ENCODE results near the gene STK38L.
A peak's percentile ranks its signal among the peaks of the same experiment; 100 is the strongest.

STK38L gene

DNA sequence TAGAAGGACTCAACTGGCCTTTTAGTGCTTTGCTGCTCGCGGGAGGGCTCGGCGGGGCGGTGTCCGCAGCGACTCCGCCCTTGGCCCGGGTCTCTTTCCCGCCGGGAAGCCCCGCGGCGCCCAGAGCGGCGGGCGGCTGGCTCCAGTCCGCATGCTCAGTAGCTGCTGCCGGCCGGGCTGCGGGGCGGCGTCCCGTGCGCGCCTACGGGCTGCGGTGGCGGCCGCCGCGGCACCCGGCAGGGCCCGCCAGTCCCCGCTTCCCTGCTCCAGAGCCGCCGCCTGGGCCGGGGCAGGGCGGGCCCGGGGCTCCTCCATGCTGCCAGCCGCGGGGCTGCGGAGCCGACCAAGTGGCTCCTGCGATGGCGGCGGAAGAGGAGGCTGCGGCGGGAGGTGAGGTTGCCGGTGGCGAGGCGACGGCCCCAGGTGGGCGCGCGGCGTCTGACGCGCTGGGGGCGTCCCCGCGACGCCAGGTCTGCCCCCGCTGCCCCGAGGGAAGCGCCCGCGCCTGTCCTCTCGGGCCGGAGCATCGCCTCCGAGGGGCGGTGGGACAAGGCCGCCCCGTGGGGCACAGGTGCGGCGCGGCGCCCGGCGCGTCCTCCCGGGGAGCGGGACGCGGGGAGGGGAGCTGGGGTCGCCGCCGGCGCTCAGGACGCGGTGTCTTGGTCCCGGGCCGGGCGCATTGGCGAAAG, 88.8 kb downstream of the STK38L start, which contains the start of gene BMAL2:
Gene BMAL2, plus strand, starts transcription at position 123 of the 689 bp plus-strand sequence. Its CDS starts 237 bp downstream, at position 360.
- Histone ChIP-seq H3K27ac (no peak within 1 kb of the TSS), H2AFZ (peak within 1 kb of the TSS; percentile 89), H3K9me3 (ENCODE audit: control insufficient read depth, low read length) (no peaks in the 10 kb centered on the region), H3K4me2 (ENCODE audit: low read length) (peak within 1 kb of the TSS; percentile 84), H3K79me2 (no peaks in the 10 kb centered on the region), H3K36me3 (ENCODE audit: control insufficient read depth, insufficient read depth, low read length) (no peaks in the 10 kb centered on the region), H3K4me1 (no peaks in the 10 kb centered on the region), H3K27me3 (ENCODE audit: control insufficient read depth, insufficient read depth, low read length) (no peaks in the 10 kb centered on the region), H3K9ac (no peak within 1 kb of the TSS), H3K4me3 (ENCODE audit: low read depth, low read length) (peak within 1 kb of the TSS; percentile 51)
- TF ChIP-seq, protein P1, sequence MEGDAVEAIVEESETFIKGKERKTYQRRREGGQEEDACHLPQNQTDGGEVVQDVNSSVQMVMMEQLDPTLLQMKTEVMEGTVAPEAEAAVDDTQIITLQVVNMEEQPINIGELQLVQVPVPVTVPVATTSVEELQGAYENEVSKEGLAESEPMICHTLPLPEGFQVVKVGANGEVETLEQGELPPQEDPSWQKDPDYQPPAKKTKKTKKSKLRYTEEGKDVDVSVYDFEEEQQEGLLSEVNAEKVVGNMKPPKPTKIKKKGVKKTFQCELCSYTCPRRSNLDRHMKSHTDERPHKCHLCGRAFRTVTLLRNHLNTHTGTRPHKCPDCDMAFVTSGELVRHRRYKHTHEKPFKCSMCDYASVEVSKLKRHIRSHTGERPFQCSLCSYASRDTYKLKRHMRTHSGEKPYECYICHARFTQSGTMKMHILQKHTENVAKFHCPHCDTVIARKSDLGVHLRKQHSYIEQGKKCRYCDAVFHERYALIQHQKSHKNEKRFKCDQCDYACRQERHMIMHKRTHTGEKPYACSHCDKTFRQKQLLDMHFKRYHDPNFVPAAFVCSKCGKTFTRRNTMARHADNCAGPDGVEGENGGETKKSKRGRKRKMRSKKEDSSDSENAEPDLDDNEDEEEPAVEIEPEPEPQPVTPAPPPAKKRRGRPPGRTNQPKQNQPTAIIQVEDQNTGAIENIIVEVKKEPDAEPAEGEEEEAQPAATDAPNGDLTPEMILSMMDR (IDR thresholded peaks at IDR 0.05), result no peak

DNA sequence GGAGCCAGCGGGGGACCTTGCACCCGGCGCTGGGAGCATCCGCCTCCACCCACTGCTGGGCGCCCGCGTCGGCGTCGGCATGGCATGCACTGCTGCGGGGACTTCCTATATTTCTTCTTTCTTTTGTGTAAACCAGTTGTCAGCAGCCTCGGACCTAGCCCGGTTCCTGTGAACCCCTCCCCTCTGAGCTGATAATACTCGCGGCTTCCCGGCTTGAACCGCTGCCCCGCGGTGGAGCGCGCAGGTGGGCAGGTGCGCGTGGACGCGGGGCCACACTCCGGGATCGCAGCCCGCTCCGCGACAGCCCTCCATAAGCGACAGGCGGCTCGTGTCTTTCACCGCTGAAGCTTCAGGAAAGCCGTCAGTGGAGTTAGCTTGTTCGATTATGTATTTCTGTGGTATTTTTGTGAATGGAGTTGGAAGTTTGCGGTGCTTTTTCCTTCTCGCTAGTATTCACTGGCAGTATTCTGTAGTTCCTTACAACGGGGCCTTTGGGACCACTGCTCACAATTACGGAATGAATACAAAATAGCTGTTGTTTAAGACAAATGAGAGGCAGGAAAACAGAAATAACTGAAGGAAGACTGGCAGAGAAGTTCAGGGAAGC, 89.4 kb downstream of the STK38L start:
- no peaks in the 10 kb centered on the region for H3K9me3 ChIP-seq (ENCODE audit: control insufficient read depth, low read length)
- peak overlapping the region; percentile 89 for H2AFZ ChIP-seq
- no peak overlapping the region for H3K27ac ChIP-seq
- no peaks in the 10 kb centered on the region for H3K79me2 ChIP-seq
- H3K27me3 ChIP-seq (ENCODE audit: control insufficient read depth, insufficient read depth, low read length), result no peaks in the 10 kb centered on the region
- no peak overlapping the region for H3K9ac ChIP-seq
- TF ChIP-seq, protein P1 (IDR thresholded peaks at IDR 0.05), result no peak
- no peaks in the 10 kb centered on the region for H3K4me1 ChIP-seq
- peak overlapping the region; percentile 51 for H3K4me3 ChIP-seq (ENCODE audit: low read depth, low read length)
- peak overlapping the region; percentile 84 for H3K4me2 ChIP-seq (ENCODE audit: low read length)
- no peaks in the 10 kb centered on the region for H3K36me3 ChIP-seq (ENCODE audit: control insufficient read depth, insufficient read depth, low read length)

DNA sequence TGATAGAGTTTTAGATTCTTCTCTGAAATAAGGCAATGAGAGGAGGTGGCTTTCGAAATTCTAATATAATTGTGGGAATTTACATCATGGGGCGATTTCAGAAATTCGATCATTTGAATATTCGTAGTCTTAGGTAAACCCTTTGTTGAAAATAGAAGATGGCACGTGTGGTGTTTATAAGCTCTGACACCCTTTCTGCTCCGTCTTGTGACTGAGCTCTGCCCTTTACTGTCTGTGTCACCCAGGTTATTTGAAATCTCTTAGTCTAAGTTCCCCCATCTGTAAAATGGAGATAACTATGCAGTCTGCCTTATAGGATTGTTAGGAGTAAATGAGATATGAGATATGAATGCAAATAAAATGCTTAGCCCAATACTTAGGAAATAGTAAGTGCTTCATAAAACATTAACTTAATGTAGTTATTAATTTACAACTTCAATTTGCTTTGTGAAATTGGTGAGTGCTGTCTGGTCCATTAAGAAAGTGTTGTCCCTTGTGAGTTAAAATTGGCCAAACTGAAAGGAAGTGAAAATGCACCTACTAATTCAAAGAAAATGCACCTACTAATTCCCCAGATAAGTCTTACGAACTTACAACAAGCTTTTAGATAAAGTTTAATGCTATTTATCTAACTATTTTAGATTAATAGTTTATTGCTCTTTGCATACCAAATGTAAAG, 90.1 kb downstream of the STK38L start:
- H3K27ac ChIP-seq, result no peak overlapping the region
- H3K4me3 ChIP-seq (ENCODE audit: low read depth, low read length), result no peak overlapping the region
- H3K9me3 ChIP-seq (ENCODE audit: control insufficient read depth, low read length), result no peaks in the 10 kb centered on the region

DNA sequence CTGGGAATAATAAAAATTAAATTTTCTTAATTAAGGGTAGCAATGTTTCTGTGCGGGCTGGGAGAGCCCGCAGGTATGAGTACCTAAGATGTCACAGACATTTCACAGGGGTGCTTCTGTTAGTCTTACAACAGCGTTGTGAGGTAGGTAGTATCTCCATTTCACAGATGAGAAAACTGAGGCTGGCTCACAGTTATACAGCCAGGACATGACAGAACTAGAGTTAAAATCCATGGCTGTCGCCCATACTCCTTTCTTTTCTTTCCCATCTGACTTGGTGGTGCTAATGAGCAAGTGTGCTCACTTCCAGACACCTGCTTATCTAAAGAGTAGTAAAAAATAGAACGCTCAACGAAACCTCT, 90.6 kb downstream of the STK38L start:
- Histone ChIP-seq H3K9ac (no peak overlapping the region), H3K4me1 (no peaks in the 10 kb centered on the region), H3K36me3 (ENCODE audit: control insufficient read depth, insufficient read depth, low read length) (no peaks in the 10 kb centered on the region), H3K4me3 (ENCODE audit: low read depth, low read length) (no peak overlapping the region), H3K27ac (no peak overlapping the region), H2AFZ (no peak overlapping the region), H3K4me2 (ENCODE audit: low read length) (no peak overlapping the region), H3K79me2 (no peaks in the 10 kb centered on the region), H3K27me3 (ENCODE audit: control insufficient read depth, insufficient read depth, low read length) (no peaks in the 10 kb centered on the region), H3K9me3 (ENCODE audit: control insufficient read depth, low read length) (no peaks in the 10 kb centered on the region)
- TF ChIP-seq, protein P1 (IDR thresholded peaks at IDR 0.05), result no peak

More for the DNA sequence above, 90.1 kb downstream of the STK38L start:
- no peaks in the 10 kb centered on the region for H3K27me3 ChIP-seq (ENCODE audit: control insufficient read depth, insufficient read depth, low read length)
- no peak overlapping the region for H3K9ac ChIP-seq
- H3K36me3 ChIP-seq (ENCODE audit: control insufficient read depth, insufficient read depth, low read length), result no peaks in the 10 kb centered on the region
- no peaks in the 10 kb centered on the region for H3K4me1 ChIP-seq
- H3K79me2 ChIP-seq, result no peaks in the 10 kb centered on the region
- TF ChIP-seq, protein P1 (IDR thresholded peaks at IDR 0.05), result no peak
- H3K4me2 ChIP-seq (ENCODE audit: low read length), result no peak overlapping the region
- H2AFZ ChIP-seq, result peak overlapping the region; percentile 89
